MCF 10A (cell line): Measurements from ENCODE around the gene PRSS22. TPM values are rescaled to one million over a fixed set of nuclear protein-coding genes. Genes with fewer than 3 reads are reported as not detected.

Source experiments
- BruUV-seq: library from RNA; stranded (reverse); fragments of 400-500 nt; replicated peaks from 2 replicates; lab custom pipeline; 2021; lab: Mats Ljungman, UMichigan
- CTCF ChIA-PET: fragments of 300-600 bp; sonication (Branson Sonifier 250); formaldehyde crosslinking; extraction: SDS; loops from one replicate; lab custom pipeline; 2021; ENCODE audit warnings: antibody characterized with exemption, inconsistent platforms; lab: Yijun Ruan, JAX
- POLR2A ChIA-PET: fragments of 300-600, 350-650 bp; sonication (Branson Sonifier 250); formaldehyde crosslinking; extraction: SDS; loops from one replicate; lab custom pipeline; 2020; ENCODE audit warnings: antibody characterized with exemption, inconsistent platforms; lab: Yijun Ruan, JAX
- DNase-seq: peaks from one replicate; pipeline ENCODE4 v3.0.0-alpha.2; 2018; ENCODE audit not compliant: unreplicated experiment
- H3K27ac Mint-ChIP-seq: one replicate; pipeline ENCODE4 v1.8.0; 2022; ENCODE audit warnings: mild to moderate bottlenecking, low read depth, mixed read lengths; ENCODE audit not compliant: unreplicated experiment
- H3K27me3 Mint-ChIP-seq: one replicate; pipeline ENCODE4 v1.8.0; 2022; ENCODE audit warnings: mixed read lengths; ENCODE audit not compliant: insufficient read depth, unreplicated experiment
- H3K36me3 Mint-ChIP-seq: one replicate; pipeline ENCODE4 v1.8.0; 2022; ENCODE audit warnings: mild to moderate bottlenecking, moderate library complexity, mixed read lengths; ENCODE audit not compliant: insufficient read depth, unreplicated experiment
- H3K4me1 Mint-ChIP-seq: one replicate; pipeline ENCODE4 v1.8.0; 2022; ENCODE audit warnings: mixed read lengths; ENCODE audit not compliant: insufficient read depth, unreplicated experiment
- H3K4me3 Mint-ChIP-seq: one replicate; pipeline ENCODE4 v1.8.0; 2022; ENCODE audit warnings: mild to moderate bottlenecking, moderate library complexity, mixed read lengths; ENCODE audit not compliant: unreplicated experiment
- H3K9me3 Mint-ChIP-seq: one replicate; pipeline ENCODE4 v1.8.0; 2022; ENCODE audit warnings: mixed read lengths; ENCODE audit not compliant: unreplicated experiment
- CTCF ChIP-seq: fragments of 200-600 bp; IDR thresholded peaks from one replicate; pipeline ENCODE4 v1.8.0; 2022; ENCODE audit warnings: antibody characterized with exemption, mild to moderate bottlenecking; ENCODE audit not compliant: unreplicated experiment
- intact Hi-C: fragments of 100-400 bp; cut with micrococcal nuclease; formaldehyde crosslinking; loops from 2 replicates; pipeline ENCODE4 v1.14.1; 2022
- total RNA-seq: library from RNA; stranded (reverse); gene quantifications from 2 replicates; pipeline ENCODE4 v1.2.3, GENCODE V29; 2022

The PRSS22 gene
- total RNA-seq, 1 experiment from 2014 or later: not detected

- DNase-seq: no peak
- Mint-ChIP-seq H3K27ac (no peak overlapping the region), H3K36me3 (no peaks in the 10 kb centered on the region), H3K27me3 (no peaks in the 10 kb centered on the region), H3K4me3 (no peak overlapping the region), H3K9me3 (no peaks in the 10 kb centered on the region), H3K4me1 (no peaks in the 10 kb centered on the region)
- POLR2A ChIA-PET: no interaction called here
- intact Hi-C loops: no loop called here
- no peak for TF ChIP-seq CTCF
- CTCF ChIA-PET: no interaction called here
- no TSS peak for BruUV-seq
Observed at GRCh38 chr16:2819939-2820835, 37.8 kb downstream of the PRSS22 start.

GRCh38 chr16:2819179-2819938 lies 38.6 kb downstream of the PRSS22 start:
- CTCF ChIA-PET: no interaction called here
- POLR2A ChIA-PET: no interaction called here
- DNase-seq: no peak
- intact Hi-C loops: no loop called here
- Mint-ChIP-seq H3K36me3 (peaks cover 5% of the 10 kb centered on the region), H3K27me3 (no peaks in the 10 kb centered on the region), H3K4me3 (no peak overlapping the region), H3K27ac (no peak overlapping the region), H3K4me1 (no peaks in the 10 kb centered on the region), H3K9me3 (no peaks in the 10 kb centered on the region)
- no peak for TF ChIP-seq CTCF
- no TSS peak for BruUV-seq

GRCh38 chr16:2818272-2818876 lies 39.6 kb downstream of the PRSS22 start:
- Mint-ChIP-seq H3K27me3 (no peaks in the 10 kb centered on the region), H3K9me3 (no peaks in the 10 kb centered on the region), H3K27ac (peak overlapping the region; percentile 35), H3K36me3 (peaks cover 5% of the 10 kb centered on the region), H3K4me1 (no peaks in the 10 kb centered on the region), H3K4me3 (peak overlapping the region; percentile 64)
- DNase-seq: no peak
- intact Hi-C loops: no loop called here
- BruUV-seq: no TSS peak
- TF ChIP-seq CTCF: no peak
- ChIA-PET CTCF (no interaction called here), POLR2A (no interaction called here)
